GM19452 (cell line): ENCODE measurements around the gene WWOX.
"Not testable (repeated sequence)": the region's sequence is repeated elsewhere in the genome, so short reads cannot be mapped to it uniquely, and the experiment has no call there.

Experiments
- ATAC-seq: cut with Tn5 transposase; IDR thresholded peaks from one replicate; pipeline ENCODE4 v1.9.1; 2021; ENCODE audit not compliant: unreplicated experiment

Gene WWOX

DNA sequence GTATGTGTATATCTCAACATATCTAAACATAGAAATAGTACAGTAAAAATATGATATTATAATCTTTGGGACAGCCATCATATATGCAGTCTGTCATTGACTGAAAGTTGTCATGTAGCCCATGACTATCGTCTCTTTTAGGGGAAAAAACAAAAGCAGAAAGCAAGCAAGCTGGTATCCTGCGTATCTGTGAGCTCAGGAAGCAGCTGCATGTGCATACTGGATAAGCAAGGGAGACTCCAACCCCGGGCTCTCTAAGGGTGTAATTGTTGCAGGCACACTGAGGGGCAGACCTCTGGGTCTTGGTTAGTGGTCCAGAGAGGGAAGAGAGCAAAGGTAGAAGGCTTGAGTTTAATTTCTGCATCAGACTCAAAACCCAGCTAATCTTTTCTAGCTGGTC is 920.0 kb downstream of the WWOX start:
- no peak for ATAC-seq

DNA sequence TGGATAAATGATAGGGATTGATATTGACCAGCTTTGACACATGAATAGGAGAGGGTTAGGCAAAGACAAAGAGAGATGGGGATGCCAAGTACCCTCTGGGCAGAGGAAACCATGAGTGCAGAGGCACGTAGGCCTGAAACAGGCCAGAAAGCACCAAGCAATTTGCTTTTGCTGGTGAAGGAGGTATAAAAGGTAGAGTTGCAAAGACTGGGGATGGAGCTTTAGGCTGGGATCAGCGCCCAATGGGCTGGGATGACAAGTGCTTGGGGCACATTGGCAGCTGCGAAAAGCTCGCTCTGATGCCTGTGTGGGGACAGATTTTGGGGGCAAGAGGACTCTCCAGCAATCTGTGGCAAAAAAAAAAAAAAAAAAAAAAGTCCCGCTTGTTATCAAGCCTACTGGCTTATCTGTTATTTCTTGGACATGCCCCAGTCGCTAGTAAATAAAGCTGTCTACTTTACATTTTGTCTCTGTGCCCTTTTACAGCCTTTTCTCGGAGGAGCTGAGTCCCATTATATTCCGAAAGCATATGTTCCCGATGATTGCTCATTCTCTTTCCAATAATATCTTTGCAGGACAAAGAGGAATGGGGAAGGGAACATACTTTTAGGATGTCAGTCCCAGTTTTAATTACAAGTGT is 922.7 kb downstream of the WWOX start:
- no peak for ATAC-seq

DNA sequence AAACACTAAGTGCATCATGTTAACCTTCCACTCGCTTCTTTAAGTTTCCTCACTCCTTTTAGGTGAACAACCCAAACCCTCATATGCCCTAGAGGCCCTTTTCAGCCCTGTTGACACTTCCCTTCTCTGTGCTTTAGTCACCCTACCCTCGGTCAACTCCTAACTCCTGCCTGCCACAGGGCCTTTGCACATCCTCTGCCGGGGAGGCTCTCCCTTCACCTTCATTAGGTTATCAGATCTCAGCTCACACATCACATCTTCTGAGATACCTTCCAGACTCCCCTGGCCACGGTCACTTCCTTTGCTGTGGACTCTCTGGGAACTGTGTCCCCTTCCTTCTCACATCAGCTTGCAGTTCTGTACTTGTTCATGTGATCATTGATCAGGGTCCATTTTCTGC is 926.7 kb downstream of the WWOX start:
- no peak for ATAC-seq

DNA sequence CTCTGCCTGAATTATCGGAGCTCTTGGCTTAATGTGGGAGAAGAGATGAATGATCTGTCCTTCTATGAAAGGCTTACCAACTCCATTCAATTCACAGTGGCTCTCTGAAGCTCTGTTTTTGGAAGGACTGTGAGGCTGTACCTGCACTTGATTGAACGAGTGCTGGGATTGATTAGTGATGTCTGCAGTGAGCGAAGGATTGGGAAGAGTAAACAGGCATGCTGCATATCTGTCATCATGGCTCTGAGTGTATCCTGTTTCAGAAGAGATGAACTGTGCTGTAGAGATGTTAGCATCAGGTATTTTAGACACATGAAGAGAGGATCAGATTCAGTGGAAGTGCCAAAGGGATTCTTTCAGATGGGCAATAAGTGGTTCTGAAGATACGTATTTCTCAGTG is 937.1 kb downstream of the WWOX start:
- no peak for ATAC-seq

DNA sequence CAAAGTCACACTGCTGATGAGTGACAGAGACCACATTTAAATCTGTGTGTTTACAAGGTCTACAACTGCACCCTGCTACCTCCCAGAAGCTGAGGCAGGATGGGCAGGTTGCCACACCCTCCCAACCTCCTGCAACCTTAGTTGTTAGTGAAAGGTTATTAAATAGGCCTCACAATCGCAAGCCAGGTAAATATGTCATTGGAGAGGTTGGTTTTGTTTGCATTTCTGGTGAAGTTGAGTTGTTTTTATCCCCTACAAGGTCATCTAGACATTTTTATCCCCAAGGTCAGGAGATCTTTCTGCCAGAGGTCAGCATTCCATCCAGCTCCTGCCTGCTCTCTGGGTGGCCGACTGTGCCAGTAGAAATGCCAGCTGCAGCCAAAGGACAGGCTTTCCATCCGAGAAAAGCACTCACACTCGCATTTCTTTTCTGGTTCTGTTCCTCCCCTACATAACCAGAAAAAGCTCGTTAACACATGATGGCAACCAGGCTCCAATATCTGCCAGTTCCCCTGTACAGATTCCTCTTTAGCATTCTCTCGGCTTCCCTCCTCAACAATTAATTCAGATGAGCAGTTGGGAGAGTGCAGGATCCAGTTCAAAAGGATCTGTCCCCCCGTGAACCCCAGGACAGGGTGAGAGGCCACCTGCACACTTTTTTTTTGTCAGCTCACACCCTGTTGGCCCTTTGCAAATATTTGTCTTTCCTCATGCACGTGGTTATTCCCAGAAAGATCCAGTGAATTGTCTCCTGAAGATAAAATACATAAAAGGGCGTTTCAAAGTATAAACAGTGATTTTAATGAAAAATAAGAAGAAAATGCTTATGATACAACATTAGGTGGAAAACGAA is 938.3 kb downstream of the WWOX start:
- ATAC-seq = no peak

DNA sequence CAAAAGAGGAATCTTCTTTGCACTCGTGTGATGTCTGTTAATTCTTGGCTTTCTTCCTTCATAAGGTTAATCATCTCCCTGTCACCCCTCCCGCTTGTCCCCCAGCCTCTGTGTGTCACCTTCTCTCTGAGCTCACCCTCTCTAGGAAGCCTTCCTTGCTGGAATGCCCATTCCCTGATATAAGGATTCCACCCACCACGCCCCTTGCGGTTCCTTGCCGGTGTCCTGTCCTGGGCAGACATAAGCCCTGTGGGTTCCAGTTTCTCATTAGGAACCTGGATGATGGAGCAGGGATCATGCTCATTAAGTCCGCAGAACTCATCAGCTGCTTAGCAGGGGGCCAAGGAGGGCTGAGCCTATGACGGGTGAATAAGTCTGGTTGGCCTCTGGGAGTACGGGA is 941.8 kb downstream of the WWOX start:
- ATAC-seq = no peak

DNA sequence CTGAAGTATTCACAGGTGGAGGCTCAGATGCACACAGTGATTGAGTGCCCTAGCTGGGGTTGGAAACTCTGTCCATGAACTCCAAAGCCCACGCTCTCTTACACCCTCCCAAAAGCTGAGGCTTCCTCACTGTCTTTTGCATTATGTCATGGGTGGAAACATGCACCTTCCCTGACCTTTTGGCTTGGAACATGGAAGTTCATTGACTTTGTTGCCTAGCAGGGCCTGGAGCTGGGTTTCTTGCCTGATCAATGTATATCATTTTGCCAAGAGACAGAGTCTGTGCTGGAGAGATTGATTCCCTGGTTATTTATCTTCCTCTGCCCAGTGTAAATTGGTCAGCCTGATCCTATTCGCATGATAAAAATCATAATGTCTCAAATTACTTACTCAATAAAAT is 942.7 kb downstream of the WWOX start:
- ATAC-seq = no peak

DNA sequence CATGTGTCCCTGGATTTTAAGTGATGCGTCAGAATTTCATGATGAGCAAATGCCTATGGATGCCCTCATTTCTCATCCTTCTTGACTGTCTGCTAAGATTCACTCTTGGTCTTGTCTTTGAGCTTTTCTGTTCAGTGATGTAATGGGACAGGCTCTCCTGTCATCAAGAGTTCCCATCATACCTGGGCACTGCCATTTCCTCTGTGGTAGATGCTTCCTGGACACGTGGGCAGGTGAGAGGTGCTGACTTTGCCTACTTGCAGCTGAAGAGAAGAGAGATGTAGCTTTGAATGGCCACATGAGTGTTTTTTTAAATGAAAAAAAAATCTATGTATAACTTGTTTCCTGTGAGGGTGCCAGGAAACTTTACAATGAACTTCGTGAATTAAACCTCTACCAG is 943.4 kb downstream of the WWOX start:
- no peak for ATAC-seq

DNA sequence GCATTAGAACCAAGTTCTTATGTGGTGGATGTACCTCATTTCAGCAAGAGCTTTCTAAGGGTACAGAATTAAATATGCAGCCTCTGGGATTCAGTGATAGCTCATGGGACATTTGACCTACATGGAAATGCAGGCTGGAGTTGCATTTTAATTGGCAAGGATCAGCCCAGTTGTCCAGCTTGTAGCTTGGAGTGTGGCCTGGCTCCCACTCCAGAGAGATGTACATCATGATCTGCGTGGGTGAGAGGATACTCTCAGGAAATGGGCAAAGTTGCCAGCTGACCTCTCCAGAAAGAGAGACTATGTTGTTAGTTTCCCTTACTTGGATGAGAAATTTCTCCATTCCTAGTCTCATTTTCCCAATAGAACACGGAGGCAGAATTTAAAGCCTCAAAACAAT is 945.7 kb downstream of the WWOX start:
- no peak for ATAC-seq

DNA sequence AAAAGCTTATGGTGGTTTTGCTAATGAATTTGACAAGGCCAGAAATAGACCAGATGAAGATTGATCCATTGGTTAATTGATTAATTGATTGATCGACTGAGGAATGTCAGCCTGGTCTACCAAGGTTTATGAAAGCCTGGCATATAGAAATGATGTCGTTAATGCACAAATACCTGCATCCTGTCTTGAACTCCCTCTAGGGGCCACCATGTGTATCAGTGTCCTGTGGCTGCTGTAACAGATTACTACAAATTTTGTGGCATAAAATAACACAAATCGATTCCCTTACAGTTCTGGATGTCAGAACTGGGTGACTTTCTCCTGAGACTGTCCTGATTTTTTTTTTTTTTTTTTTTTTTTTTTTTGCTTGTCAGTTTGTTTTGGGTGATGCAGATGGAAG is 947.9 kb downstream of the WWOX start:
- ATAC-seq = no peak

DNA sequence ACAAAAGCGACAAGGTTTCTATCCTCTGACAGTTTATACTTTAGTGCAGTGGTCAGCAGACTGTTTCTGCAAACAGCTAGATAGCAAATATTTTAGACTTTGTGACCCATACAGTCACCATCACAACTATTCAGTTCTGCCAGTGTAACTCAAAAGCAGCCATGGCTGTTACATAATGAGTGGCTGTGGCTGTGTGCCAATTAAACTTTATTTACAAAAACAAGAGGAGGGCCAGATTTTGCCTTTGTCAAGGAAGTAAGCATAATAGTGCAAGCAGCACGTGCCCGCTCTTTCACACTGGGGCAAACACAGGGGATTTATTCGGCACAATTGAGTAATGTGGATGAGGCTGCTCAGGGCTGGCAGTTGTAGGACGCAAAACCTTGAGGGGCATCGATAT is 949.6 kb downstream of the WWOX start:
- no peak for ATAC-seq

DNA sequence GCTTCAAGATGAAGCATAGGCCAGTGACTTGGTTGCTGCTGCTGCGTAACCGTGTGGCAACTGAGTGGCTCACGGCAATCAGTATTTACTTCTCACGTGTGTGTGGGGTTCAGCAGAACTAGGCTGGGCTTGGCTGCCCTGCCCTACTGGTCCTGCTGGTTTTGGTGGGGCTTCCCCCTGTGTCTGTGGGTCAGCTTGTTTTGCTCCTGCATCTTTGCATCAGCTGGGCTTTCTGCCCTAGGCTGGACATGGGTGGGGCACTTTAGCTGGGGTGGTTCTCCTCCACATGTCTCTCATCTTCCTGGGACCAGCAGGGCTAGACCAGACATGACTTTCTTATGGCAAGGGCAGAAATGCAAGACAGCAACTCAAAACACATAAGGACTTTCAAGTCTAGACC is 950.6 kb downstream of the WWOX start:
- ATAC-seq = no peak

DNA sequence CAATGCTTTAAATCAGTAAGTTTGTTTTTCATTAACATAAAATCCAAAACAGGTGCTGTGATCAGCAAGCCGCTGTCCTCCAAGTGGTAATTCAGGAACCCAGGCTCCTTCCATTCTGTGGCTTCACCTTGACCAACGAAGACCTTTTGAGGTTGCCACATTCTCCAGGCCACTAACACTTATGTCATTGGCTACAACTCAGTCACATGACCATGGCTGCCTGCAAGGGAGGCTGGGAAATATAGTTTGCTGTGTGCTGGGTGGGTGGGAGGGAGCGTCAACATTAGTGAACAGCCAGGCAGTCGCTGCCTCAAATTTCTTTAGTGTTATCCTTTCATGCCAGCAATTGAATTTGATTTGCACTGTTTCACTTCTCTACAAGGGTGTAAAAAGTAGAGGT is 951.9 kb downstream of the WWOX start:
- no peak for ATAC-seq

DNA sequence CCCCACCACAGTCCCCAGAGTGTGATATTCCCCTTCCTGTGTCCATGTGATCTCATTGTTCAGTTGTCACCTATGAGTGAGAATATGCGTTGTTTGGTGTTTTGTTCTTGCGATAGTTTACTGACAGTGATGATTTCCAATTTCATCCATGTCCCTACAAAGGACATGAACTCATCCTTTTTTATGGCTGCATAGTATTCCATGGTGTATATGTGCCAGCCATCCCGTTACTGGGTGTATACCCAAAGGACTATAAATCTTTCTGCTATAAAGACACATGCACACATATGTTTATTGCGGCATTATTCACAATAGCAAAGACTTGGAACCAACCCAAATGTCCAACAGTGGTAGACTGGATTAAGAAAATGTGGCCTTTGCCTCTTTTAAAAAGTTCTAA is 952.7 kb downstream of the WWOX start:
- not testable (repeated sequence) for ATAC-seq

DNA sequence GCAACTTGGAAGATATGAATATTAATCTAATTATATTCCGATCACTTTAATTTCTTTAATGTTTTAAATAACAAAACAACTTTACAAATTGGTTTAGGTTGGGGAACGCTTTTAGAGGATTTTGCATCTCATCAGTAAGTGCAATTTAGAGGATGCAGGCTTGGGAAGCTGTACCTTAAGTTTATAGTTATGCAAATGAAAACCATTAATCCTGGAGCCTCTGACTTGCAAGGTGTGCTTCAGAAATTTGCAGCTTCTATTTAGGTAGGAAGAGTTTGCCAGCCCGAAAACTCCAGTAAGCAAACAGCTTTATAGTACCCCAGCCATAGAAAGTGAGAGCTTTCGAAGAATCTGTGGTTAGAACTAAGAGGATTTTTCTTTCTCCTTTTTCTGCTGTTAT is 954.1 kb downstream of the WWOX start:
- ATAC-seq = no peak

DNA sequence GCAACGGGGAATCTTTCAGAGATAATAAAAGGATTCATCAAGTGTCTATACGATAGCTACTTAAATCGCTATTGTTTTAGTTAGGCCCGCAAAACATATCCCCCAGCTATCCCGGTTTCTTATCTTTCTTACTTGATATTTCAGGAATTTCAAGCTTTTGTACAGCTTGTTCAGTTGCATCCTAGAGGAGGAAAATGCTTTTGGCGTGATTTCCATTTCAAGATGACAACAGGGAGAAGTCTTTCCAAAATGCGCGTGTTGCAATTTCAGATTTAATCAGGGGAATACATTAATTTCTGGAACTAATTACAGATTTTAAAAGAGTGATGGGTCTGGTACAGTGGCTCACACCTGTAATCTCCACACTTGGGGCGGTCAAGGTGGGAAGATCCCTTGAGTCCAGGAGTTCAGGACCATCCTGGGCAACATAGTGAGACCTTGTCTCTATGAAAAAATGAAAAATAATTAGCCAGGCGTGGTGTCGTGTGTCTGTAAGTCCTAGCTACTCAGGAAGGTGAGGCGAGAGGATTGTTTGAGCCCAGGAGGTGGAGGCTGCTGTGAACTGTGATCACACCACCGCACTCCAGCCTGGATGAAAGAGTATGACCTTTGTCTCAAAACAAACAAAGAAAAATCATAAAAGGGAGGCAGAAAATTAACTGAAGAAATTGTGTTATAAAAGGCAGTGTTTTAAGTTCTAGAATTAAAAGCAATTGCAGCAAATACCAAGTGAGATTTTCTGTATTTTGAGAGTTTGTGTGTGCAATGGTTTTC is 954.9 kb downstream of the WWOX start:
- ATAC-seq = no peak

DNA sequence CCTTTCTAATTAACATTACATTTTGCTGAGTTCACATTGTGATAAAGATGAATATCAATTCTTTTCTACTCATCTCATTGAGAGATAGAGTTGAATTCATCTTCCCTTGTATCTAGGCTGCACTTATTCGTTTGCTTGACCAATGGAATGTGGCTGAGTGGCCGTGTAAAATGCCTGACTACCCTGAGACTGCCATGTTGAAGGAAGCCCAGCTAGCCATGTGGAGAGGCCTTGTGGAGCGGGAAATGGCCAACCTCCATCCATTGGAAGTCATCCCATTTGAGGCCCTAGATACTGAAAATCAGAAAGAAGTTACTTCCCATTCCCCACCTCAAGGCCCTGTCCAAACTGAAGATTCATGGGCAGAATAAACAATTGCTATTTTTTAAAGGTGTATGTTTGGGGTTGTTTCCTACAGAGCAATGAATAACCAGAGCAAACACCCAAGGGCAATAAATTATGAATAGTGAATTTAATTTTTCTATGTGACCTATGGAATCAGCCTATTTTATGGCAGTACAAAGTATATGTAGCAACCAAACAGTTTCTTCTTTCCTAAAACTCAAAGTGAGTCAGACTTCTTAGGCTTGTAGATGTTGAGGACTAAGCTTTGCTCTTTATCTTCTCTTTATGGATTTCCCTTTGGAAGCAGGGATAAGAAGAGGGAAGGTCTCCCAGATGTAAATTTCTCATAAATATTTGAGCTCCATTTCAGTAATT is 956.0 kb downstream of the WWOX start:
- no peak for ATAC-seq

DNA sequence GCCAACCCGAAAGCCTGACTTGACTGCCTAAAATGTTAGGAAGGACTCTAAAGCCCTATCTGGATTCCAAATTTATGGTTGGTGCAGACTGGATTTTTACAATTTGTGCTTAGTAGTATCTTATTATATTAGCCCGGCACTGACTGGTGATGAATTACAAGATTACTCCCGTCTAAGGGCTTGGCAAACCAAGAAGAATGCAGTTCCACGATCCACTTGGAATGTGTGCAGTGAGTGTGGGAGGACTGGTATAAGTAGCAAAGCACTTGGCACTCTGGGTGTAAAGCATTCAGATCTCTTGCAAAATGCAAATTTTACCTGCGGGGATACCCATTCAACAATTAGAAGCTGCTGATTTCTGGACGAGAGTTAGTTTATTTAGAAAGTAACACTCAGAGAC is 961.7 kb downstream of the WWOX start:
- ATAC-seq = no peak

DNA sequence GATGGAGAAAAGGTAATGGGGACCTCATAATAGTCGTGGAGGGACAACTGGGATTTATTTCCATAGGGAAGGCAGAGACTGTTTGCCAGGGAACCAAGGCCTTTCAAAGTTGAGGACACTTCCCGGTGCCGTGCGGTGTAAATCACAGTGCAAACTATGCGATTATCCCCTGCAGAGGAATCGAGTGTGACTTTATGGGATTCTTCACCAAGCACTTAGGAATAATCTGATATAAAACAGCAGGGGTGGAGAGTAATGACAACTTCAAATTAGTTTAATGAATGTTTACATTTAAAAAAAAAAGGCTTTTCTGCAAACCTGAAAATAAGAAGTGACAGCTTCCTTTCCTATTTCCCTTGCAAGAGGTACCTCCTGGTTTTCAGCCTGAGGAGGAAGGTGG is 962.9 kb downstream of the WWOX start:
- no peak for ATAC-seq

DNA sequence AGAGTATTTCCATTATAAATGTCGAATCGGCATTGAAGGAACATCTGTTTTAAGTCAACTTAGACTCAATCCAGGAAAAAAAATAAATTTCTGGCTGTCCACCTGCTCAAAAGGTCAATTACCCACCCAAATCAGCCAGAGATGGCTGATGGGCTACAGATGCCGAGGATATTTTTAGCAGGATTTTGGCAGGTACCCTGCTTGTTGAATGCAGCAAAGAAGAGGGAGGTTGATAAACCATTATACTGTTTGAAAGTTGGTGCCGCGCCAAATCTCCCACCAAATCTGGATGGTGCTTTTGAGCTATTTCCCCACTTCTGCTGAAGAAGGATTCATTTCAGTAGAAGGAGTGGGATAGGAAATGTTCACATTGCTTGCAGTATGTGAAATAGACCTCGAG is 963.4 kb downstream of the WWOX start:
- no peak for ATAC-seq

DNA sequence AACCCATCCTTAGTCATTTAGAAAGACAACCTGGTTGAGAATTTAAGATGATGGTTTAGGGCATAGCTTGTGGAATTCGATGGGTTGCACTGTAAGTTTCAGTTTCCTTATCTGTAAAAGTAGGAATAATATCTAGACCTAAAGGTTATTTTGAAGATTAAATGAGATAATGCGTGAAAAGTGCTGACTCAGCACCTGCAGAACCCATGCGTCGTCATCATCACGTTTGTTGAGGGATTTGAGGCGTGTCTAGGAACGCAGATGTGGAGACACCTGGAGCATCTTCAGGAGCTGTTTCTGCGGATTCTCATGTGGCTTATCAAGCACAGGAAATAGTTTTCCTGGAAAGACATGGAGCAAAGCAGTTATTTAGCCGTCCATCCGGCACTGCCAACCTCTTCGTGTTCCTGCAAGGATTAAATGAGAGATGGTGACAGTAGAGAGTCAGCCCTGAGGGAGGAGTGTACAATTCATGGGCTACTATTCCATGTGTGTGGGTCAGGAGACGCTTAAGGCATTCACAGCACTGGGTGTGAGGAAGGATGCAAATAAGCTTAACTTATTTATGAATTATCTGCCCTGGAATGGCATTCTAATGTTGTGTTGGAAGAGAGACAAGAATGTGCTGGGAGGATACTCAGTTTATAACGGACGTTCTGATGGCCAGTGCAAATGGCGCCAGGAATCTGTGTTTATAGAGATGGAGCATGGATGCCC is 965.0 kb downstream of the WWOX start:
- ATAC-seq = no peak
